A204.1 (cell line): ENCODE results near the gene FGF9.

Experiments used
- FAIRE-seq: peaks from 2 replicates; lab custom pipeline; 2012; peaks lifted over from hg19 to GRCh38; lab: Jason Lieb, UNC

Gene FGF9

DNA sequence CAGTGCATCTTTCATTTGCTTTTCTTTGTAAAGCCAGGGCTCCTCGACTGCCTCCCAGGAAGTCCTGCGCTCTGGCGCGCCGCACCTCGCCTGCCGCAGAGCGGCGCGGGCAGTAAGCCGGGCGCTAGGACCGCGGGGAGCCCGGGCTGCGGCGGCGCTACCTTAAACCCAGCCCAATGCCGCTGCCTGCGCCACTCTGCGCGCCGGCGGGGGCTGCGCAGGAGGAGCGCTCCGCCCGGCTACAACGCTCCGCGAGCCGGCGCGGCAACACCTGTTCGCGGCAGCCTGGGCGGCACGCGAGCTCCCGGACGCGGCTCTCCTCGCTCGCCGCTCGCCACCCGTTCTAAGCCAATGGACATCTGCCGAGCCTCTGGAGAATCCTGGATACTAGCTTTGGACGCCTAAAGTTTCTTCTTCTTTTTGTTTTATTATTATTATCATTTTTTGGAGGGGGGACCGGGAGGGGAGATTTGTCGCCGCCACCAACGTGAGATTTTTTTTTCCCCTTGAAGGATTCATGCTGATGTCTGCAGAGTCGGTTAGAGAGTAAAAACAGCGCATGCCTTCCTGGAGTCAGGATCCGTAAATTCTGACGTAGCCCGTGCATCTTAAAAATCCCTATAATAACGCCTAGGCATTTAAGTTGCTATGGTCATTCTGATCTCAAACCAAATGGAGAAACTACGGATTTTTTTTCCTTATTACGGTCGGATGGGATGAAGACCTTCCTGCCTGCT lies at the start of gene FGF9:
Gene FGF9, plus strand, starts transcription at position 191 of the 737 bp plus-strand sequence. CDS start 840 bp downstream, outside the sequence.
- no peak for FAIRE-seq

- peak; percentile 94 for FAIRE-seq
Observed at GRCh38 chr13:21625366-21625765, 45.5 kb upstream of the FGF9 start.

- no peak for FAIRE-seq
Observed at GRCh38 chr13:21632196-21632595, 38.7 kb upstream of the FGF9 start.

- no peak for FAIRE-seq
Observed at GRCh38 chr13:21636656-21637055, 34.2 kb upstream of the FGF9 start.

DNA sequence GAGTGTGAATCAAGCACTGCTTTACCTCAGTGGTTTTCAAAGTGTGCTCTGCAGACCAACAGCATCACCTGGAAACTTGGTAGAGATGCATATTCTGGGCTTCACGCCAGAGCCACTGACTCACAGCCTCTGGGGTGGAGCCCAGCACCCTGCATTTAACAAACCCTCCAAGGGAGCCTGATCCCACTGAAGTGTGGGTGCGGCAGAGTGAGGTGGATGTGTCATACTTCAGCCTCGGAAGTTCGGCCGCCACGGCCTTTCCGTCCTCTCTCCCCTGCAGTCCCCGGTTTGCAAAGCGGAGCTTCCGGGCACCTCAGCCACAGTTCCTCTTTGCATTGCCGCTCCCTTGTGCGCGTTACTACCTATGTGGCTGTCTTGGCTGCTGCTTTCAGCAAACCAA lies 33.6 kb upstream of the FGF9 start:
- FAIRE-seq, result no peak

- FAIRE-seq, result peak; percentile 52
Observed at GRCh38 chr13:21638319-21639282, 32.3 kb upstream of the FGF9 start.

- FAIRE-seq, result no peak
Observed at GRCh38 chr13:21639561-21639960, 31.3 kb upstream of the FGF9 start.

DNA sequence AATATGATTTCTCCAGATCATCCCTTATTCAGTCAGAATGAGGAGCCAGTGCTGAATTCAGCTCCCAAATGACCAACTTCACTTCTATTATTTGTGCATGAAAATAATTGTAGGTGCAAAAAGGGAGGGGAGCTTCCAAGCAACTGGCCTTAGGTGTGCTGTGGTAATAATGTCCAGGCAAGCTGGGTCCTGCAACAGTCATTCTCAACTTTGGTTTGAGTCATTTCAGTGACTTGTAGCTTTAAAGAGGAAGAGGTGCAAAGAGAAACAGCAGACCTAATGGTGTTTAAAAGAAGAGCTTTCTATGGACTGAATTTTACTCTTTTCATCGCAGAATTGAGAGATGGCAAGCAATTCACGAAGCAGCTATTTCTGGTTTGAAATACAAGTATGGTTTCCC lies 29.2 kb upstream of the FGF9 start:
- no peak for FAIRE-seq

GRCh38 chr13:21657538-21657937 lies 13.3 kb upstream of the FGF9 start:
- no peak for FAIRE-seq

DNA sequence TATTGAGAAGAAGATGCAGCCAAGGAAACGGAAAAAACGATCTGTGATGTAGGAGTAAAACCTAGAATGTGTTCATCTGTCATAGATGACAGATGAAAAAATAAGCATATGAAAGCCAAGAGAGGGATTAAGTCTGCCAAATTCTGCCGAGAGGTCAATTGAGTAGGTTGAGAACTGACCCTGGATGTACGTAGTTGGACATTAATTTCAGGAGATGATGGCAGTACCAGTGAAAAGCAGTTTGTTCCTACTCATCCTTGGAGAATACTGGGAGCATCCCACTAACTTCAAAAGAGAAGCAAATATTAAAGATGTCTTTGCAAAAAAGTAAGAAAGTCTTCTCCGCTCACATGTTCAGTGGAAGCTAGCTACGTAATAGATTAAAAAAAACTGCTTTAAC lies 11.8 kb upstream of the FGF9 start:
- no peak for FAIRE-seq

- no peak for FAIRE-seq
Observed at GRCh38 chr13:21661097-21661909, 9.6 kb upstream of the FGF9 start.

- FAIRE-seq, result no peak
Observed at GRCh38 chr13:21663197-21663596, 7.7 kb upstream of the FGF9 start.

DNA sequence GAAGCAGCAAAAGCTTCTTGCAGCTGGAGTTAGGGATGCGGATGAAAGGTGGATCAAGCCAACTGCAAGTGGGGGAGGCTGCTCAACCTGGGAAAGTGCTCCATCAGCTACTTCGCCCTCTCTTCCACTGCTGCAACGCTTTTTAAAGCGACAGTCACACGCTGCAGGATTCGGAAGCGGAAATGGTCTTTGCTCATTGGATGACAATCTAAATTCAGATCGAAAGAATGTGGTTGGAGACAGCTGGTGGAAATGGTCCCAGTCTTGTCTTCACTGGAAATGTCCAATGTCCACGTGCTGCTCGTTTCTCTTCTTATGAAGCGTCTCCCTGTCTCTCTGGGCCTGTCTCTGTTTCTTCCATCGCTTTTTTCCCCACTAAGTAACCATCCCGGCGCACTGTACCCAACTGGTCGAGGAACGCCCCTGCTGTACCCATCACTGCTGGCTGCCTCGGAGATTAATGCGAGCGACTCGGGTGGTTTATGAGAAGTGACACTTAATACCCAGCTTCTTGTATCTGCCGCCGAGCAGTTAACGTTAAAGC lies 2.1 kb upstream of the FGF9 start:
- FAIRE-seq, result no peak

GRCh38 chr13:21670006-21670882 lies 629 bp upstream of the FGF9 start:
- FAIRE-seq, result no peak

DNA sequence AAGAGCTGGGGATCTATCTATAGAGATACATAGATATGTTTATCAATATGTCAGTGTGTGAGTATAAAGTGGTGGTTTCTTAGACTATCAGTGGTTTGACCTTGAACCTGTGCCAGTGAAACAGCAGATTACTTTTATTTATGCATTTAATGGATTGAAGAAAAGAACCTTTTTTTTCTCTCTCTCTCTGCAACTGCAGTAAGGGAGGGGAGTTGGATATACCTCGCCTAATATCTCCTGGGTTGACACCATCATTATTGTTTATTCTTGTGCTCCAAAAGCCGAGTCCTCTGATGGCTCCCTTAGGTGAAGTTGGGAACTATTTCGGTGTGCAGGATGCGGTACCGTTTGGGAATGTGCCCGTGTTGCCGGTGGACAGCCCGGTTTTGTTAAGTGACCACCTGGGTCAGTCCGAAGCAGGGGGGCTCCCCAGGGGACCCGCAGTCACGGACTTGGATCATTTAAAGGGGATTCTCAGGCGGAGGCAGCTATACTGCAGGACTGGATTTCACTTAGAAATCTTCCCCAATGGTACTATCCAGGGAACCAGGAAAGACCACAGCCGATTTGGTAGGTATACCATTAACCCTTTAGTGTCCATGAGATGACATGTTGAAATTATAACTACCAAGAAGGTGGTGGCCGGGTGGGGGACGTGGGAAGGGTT lies 880 bp downstream of the FGF9 start:
- FAIRE-seq, result no peak

GRCh38 chr13:21672287-21672680 lies 1.4 kb downstream of the FGF9 start:
- no peak for FAIRE-seq

DNA sequence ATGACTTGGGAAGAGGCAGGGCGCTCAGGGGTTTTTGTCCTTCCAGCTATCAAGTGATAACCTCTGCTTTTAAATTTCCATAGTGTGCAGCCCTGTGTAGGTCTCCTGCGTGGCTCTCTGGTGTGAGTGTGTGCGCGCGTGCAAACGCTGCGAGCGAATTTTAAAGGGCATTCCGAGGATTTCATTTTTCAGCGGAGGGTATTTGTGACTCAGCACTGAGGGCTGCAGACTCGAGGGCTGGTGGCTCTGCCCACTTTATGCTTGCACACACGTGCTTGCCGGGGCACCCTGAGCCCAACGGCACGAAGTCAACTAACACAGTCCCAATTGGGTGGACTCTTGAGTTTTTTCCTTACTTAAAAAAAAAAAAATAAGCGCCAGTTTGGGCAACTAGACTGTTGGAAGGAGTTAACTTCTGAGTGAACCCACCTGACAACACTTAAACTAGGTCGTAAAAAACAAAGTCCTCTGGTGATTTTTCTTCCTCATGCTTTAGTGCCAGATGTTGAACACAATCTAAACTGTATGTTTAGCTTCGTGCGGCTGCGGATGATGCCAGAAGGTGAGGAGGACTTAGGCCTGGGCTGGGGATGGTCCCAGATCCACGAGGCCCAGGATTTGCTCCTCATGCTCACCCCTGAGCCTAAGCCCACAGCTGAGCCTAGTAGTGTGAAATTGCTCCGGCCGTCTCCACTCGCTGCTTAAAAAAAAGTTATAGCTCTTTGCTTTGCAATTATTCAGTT lies 2.1 kb downstream of the FGF9 start:
- FAIRE-seq, result no peak

GRCh38 chr13:21673539-21673788 lies 2.6 kb downstream of the FGF9 start:
- FAIRE-seq, result no peak

- no peak for FAIRE-seq
Observed at GRCh38 chr13:21673789-21674489, 3.1 kb downstream of the FGF9 start.
